Measurements from ENCODE around the gene LARGE2.

Gene LARGE2

DNA sequence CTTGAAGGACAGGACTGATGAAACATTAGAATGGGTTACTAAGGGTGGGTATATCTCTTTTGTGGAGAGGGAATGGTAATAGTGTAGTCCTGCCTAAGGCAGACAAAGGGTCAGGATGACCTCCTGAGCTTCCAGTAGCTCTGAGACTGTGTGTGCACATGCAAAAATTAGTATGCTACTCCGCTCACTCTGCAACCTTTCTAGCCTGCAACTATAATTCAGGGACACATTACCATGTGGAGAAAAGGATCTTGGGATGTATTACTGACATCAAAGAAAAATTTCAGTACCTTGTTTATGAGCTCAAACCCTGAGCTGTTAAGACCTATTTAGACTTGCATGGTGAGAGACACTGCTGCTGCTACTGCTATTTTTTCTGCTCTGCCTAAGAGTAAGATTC, 25.4 kb downstream of the LARGE2 start:
- no peak for DNase-seq (ENCODE audit: insufficient read length, low spot score)
- FAIRE-seq = no peak

- no peak for DNase-seq (ENCODE audit: insufficient read length, low spot score)
- no peak for FAIRE-seq
Measured at GRCh38 chr11:45948356-45948755, 25.9 kb downstream of the LARGE2 start.

DNA sequence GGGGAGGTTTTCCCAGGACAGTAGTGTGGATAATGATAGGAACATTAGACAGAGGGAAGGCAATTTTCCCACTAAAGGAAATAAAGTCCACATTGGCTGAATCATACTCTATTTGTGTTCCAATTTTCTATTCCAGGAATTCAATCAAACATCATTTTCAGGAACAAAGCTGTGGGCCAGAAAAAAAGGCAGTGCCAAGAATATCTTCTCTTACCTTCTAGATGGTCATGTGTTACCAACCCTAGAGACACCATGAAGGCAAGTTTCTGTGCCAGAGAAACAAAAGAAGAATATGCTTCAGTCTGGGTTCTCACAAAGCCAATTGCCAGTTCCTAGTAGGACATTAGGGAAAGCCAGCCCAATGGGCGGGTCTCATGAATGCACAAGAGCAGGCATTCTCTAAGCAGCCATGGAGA, 27.5 kb downstream of the LARGE2 start:
- FAIRE-seq (no peak), DNase-seq (ENCODE audit: insufficient read length, low spot score) (no peak)

DNA sequence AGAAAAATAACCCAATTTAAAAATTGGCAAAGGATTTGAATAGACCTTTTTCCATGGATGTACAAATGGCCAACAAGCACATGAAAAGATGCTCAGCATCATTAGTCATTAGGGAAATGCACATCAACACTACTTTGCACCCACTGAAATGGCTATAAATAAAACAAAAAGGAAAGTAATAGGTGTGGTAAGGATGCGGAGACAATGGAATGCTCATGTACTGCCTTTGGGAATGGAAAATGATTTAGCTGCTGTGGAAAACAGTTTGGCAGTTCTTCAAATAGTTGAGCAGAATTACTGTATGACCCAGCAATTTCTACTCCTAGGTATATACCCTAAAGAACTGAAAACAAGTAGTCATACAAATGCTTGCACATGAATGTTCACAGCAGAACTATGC, 37.4 kb downstream of the LARGE2 start:
- DNase-seq (ENCODE audit: insufficient read length, low spot score) = no peak

DNA sequence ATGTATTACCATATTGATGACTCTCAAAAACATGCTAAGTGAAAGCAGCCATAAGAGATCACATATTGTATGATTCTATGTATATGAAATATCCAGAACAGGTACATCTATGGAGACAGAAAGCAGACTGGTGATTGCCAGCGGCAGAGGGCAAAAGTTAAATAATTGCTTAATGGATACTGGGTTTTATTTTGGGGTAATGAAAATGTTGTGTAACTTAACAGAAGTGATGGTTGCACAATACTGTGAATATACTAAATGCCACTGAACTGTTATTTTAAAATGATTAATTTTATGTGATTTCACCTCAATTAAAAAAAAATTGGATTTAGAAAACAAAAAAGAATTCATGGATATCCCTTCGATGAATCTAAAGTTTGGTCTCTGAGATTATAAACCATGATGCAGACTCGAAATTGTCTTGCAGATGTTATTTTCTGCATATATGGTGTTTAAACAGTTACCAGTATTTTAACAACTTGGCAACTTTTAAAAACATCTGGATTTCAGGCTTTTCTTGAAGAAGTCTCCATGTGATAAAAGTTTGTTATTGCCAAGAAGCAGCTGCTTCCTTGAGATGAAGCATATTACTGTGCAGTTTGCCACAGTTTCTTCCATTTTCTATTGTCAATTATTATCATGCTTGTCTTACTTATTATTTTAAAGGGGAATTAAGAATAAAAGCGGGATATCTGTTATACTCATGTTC, 38.1 kb downstream of the LARGE2 start:
- FAIRE-seq (no peak), DNase-seq (ENCODE audit: insufficient read length, low spot score) (no peak)

More for the DNA sequence above, 37.4 kb downstream of the LARGE2 start:
- FAIRE-seq = no peak

DNA sequence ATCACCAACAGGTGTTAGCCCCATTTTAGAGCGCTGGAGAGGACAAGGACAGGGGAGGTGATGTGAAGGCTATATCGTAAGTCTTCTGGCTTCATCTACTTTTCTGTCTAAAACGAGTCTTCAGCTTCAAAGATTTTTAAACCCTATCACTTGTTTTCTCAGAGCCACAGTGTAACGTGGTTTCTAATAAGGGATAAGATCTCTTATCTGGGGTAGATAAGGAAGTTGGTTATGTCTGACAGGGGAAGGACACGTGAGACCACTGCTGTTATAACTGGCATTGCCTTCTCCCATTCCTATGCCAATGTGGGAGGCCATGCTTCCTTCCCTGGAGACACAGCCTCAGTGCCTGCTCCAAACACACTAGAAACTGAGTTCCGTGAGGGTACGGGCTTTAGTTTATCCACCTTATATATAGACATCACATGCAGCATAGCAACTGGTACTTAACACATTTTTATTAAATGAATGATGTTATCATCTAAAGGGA, 39.3 kb downstream of the LARGE2 start:
- no peak for FAIRE-seq
- no peak for DNase-seq (ENCODE audit: insufficient read length, low spot score)

GRCh38 chr11:45964911-45965389, 42.5 kb downstream of the LARGE2 start:
- peak; percentile 66 for FAIRE-seq
- peak; percentile 87 for DNase-seq (ENCODE audit: insufficient read length, low spot score)

GRCh38 chr11:45967506-45967905, 45.0 kb downstream of the LARGE2 start:
- no peak for DNase-seq (ENCODE audit: insufficient read length, low spot score)
- FAIRE-seq = no peak

GRCh38 chr11:45968901-45969300, 46.4 kb downstream of the LARGE2 start:
- FAIRE-seq (no peak), DNase-seq (ENCODE audit: insufficient read length, low spot score) (no peak)

GRCh38 chr11:45973601-45974000, 51.1 kb downstream of the LARGE2 start:
- FAIRE-seq (no peak), DNase-seq (ENCODE audit: insufficient read length, low spot score) (no peak)

DNA sequence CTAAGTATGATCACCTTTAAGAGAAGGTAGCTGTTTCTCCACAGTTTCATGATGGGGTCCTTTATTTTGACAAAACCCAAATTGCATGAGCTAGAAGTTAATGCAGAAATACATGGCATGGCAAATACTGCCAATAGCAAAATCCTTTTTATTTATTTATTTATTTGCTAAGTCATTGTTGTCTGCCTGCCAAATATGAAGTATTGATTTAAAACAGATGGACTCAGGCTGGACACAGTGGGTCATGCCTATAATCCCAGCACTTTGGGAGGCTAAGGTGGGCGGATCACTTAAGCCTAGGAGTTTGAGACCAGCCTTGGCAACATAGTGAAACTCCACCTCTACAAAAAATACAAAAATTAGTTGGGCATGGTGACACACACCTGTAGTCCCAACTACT, 52.4 kb downstream of the LARGE2 start:
- no peak for FAIRE-seq
- DNase-seq (ENCODE audit: insufficient read length, low spot score) = no peak

Measured in HTR-8/SVneo (cell line).